A204.1 (cell line): ENCODE data around the gene HTR5A.
"Not testable (repeated sequence)": the region's sequence is repeated elsewhere in the genome, so short reads cannot be mapped to it uniquely, and the experiment has no call there.

Experiments
- FAIRE-seq: peaks from 2 replicates; lab custom pipeline; 2012; peaks lifted over from hg19 to GRCh38; lab: Jason Lieb, UNC

The HTR5A gene

DNA sequence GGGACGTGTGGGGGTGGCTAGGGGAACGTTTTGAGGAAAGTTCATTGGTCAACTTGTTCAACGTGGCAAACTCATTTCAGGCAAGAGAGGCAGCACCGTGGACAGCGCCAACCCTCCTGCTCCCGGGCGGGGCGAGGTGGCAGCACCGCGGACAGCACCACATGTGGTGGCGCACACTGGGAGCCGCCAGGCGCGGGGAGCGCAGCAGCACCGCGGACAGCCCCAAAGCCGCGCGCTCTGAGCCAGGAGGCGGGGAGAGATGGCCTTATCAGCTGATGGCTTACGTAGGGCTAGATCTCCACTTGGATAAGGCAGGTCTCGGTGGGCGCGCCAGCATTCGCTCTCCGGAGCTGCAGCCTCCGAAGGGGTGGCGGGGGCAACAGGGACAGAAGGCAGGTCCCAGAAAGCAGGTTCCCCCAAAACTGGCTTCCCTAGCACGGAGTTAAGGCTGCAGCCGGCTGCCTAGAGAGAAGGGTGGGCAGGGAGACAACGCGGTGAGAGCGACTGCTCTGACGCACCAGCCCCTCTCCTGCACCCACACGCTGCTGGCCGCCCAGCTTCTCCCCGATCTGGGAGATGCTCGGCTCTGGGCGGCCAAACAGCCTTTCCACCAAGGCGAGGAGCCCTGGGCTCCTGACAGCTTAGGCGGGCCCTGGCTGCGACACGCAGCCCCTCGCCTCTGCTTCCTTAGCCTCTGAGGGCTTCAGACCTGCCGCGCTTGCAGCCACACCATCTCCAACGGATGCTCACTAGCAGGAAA is at the start of gene HTR5A:
Gene HTR5A (plus strand): TSS at position 333 of the 760 bp plus-strand sequence. CDS start 576 bp downstream, outside the sequence.
- FAIRE-seq: no peak

DNA sequence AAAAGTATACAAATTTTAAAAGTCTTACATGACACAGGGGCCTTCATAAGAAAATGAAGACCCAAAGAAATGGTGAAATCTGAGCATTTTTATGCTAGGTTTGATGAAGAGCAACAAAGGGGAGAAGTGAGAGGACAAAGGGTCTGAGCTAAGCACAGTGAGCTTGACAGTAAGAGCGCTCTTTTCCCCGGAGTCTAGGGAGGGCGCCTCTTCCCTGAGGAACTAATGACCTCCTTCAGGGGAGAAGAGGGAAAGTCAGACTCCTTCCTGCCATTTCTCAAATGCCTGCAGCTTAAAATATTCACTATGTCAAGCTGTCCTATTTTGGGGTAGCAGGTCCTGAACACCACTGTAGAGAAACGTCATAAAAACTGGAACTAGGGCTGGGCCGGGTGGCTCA is 49.1 kb upstream of the HTR5A start:
- FAIRE-seq: no peak

DNA sequence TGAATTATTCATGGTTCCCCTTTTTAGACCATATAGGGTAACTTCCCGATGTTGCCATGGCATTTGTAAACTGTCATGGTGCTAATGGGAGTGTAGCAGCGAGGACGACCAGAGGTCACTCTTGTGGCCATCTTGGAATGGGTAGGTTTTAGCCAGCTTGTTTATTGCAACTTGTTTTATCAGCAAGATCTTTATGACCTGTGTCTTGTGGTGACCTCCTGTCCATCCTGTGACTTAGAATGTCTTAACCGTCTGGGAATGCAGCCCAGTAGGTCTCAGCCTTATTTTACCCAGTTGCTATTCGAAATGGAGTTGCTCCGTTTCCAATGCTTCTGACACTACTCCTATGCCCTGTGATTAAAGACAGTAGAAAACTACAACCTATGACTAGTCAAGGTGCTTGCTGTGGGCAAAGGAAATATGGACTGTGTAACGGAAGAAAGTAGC is 48.4 kb upstream of the HTR5A start:
- FAIRE-seq: no peak

DNA sequence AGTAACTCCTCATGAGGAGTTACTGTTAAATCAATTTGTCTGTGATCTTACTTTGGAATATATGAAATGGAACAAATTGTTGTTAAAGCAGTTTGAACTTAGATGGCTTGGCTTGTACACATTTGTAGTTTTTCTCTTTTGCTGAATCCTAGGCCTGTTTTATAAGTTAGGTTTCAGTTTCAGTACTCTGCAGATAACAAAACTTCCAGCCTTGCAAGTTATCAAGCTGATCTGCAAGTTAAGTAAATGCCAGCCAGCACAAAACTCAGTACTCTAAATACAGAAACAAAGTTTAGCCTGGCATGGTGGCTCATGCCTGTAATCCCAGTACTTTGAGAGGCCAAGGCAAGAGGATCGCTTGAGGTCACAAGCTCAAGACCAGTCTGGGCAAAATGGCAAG is 42.2 kb upstream of the HTR5A start:
- no peak for FAIRE-seq

DNA sequence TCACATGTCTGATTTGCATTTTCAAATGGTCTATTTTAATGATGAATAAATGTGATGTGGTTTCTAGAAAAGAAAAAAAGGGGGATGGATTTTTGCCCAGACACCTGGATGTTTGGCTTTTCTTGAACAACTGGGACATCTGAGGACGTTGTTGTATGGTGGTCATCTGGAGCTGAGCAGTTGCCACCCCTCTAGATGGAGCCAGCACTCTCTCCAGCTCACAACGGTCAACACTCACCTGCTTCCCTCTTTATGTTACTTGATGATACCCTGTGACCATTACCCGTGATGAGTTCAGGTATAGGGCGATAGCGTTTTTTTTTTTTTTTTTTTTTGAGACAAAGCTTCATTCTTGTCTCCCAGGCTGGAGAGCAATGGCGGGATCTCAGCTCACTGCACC is 37.1 kb upstream of the HTR5A start:
- no peak for FAIRE-seq

DNA sequence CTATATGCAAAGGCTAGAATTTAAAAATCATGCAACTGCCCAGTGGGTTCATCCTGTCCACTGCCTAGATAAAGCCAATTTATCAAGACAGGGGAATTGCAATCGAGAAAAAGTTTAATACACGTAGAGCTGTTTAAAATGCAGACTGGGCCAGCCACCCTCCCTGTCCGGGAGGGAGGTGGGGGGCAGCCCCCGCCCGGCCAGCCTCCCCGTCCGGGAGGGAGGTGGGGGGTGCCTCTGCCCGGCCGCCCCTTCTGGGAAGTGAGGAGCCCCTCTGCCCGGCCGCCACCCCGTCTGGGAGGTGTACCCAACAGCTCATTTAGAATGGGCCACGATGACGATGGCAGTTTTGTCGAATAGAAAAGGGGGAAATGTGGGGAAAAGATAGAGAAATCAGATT is 35.6 kb upstream of the HTR5A start:
- FAIRE-seq: not testable (repeated sequence)

DNA sequence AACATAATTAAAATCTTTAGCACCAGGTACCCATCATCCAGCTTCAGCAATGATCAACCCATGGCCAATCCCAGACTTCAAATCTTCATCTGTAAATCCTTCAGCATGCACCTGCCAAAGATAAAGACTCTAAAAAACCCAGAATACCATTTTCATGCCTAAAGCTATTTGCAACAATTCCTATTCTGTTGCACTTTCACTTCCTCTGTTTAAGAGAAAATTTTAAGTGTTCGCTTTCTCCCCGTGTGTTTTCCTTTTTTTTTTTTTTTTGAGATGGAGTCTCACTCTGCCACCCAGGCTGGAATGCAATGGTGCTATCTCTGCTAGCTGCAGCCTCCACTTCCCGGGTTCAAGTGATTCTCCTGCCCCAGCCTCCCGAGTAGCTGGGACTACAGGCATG is 31.8 kb upstream of the HTR5A start:
- FAIRE-seq: no peak

DNA sequence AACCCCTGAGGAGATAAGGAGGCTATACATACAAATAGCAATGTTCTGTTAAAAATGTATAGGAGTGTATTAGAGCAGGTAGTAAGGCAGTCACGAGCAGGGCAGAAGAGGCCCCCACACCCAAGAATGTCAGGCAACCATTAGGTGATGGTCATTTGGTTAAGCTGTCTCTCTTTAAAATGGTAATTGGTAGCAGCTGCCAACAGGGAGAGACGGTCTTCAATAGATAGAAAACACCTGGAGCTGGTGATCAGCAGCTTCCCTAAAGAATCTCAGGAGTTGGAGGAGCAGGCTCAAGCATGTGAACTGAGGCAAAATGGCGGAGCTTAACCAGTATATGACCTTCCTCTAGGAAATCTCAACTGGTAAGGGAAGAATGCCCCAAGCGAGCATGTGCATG is 26.4 kb upstream of the HTR5A start:
- FAIRE-seq: no peak

DNA sequence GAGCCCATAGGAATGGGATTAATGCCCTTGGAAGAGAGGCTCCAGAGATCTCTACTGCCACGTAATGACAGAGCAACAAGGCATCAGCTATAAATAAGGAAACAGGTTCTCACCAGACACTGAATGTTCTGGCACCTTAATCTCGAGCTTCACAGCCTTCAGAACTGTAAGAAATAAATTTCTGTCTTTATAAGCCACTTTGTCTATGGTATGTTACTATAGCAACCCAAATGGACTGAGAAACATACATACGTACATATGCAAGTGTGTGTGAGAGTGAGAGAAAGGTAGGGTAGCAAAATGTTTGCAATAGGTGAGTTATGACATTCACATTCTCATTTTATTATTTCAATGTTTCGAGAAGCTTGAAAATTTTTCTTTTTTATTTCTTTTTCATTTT is 22.1 kb upstream of the HTR5A start:
- FAIRE-seq: no peak

DNA sequence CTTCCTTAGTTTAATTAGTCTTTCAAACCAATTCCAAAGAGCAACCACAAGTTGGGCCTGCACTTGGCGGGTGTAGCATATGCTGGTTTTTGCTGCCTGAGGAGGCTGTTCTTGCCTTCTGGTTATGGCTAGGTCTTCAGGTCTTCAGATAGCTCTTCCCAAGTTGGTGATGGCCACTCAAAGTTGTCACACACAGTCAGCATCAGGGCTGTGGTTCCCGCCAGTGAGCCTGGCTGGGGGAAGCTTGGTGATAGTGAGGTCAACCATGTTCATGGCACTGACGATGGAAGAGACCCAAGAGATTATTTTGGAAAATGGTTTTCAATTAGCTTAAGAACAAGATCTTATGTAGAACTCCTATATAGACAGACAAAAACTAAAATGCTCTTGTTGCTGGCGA is 18.8 kb upstream of the HTR5A start:
- no peak for FAIRE-seq

DNA sequence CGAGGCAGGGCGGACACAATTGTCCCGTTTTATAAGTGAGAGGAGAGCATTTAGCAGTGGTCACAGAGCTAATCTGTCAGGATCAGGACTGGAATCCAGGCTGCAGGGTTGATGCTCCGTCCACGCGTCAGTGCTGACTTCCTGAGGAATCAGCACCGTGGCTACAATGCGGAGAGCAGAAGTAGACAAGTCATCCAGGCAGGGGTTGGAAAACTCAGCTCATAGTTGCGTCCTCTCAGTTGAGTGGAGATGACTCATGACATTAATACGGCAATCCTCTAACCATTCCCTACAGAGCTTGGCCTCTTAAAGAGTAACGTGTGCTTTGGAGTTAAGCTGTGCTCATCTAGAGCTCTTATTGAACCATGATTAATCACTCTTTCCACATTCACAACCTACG is 17.1 kb upstream of the HTR5A start:
- peak; percentile 78 for FAIRE-seq

DNA sequence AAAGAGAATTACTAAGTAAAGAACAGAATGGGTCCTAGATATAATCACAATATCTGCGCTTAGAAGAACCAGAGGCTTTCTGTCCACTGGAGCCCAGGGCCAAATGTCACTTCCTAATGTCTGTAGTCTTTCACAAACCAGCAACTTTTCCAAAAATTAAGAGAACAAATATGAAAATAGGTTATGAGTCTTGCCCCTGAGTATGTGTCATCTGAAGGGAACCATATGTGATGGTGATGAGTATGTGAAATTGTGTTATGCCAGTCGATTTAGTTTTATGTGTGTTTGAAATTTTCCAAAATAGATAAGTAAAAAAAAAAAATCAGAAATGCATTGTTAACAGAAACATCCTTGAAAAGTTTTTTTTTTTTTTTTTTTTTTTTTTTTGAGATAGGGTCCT is 15.4 kb upstream of the HTR5A start:
- FAIRE-seq: no peak

DNA sequence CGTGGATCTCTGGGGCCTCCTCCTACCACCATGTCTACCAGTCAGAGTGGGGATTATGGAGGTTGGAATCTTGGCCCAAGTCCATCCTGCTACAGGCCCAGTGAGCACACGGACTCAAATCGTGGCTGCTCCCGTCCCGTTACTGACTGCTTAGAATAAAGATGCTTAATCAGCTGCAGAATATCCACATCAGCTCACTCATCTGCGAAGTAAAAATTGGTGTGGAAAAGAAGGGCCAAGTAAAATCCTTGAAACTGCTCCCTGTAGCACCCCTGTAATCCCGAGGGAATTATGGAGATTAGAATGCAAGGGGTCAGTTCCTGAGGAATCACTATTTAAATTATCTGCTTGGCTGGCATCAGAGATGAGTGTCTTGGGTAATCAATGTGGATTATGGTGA is 13.0 kb upstream of the HTR5A start:
- no peak for FAIRE-seq

DNA sequence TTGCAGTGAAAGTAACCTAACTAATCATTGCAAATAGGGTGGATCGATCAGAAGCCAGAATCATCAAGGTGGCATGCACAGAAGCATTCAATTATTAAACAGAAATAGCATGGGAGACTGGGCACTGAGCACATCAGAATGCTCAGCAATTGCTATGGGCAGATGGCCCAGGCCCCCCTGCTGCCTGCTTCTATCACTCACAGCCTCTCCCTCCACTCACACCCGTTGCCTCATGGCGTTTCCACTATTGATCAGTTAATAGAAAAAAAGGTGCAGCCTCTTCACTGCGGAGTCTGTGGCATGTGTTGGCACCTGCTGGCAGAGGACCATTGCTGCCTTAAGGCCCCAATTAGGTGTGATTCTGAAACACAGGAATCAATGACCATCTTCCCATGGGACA is 11.2 kb upstream of the HTR5A start:
- FAIRE-seq: no peak

DNA sequence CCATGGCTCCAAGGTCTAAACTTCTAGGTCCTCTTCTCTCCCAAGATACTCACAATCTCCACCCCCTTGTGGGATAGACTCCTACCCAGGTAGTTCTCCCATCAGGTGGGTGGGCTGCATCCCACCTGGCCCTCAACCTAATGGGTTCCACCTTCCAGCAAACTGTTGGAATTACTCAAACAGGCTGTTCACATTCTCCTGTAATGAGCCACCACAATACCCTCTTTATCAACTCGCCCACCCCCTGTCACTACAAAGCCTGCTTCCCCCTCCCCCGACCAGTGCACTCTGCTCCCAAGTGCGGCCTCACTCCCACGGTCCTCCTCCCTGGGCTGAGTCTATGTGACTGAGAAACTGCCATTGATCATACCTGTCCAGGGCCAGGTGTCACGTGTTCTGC is 10.4 kb upstream of the HTR5A start:
- no peak for FAIRE-seq

DNA sequence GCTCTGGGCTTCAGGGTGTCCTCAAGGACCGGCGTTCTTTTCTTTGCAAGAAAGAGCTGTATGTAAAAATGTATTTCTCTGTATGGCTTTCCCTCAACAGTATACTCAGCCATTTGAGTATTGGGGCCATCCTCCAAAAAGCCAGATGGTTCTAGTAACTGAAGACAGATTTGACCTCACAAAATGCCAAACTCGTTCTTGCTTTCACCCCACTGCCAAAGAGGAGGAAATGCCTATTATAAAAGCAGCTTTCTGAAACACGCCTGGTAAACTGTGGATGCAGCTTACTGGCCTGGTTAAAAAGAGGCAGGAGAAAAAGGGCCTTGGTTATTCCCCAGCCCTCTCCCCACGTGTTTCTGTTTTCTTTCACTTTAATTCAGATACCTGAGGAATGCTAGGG is 7.7 kb upstream of the HTR5A start:
- no peak for FAIRE-seq

DNA sequence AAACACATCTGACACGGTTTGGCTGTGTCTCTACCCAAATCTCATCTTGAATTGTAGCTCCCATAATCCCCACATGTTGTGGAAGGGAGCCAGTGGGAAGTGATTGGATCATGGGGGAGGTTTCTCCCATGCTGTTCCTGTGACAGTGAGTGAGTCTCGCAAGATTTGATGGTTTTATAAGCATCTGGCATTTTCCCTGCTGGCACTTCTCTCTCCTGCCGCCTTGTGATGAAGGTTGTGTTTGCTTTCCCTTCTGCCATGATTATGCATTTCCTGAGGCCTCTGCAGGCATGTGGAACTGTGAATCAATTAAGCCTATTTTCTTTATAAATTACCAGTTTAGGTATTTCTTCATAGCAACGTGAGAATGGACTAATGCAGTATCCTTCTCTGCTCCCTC is 5.9 kb upstream of the HTR5A start:
- no peak for FAIRE-seq

DNA sequence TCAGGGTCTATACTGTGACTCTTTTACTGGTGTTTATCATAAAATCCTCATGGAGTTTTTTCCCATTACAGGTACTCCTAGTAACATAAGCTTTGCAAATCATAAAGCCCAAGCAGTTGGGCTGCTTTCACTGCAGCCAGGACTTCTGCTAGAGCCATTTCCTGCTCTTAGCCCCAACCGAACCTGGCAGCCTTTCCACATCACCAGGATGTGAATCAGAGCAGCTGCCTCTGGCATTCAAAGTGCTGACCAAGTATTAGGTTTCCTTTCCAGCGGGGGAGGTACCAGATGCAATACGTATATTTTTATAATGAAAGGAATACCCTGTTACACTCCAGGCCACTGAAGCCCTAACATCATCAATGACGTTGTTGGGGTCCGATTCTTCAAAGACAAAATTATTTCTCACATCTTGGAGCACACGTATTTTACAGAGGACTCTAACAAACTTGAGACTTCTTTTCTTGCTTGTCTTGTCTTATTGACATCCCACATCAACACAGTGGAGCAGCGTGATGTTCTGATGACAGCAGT is 3.6 kb upstream of the HTR5A start:
- FAIRE-seq: no peak

DNA sequence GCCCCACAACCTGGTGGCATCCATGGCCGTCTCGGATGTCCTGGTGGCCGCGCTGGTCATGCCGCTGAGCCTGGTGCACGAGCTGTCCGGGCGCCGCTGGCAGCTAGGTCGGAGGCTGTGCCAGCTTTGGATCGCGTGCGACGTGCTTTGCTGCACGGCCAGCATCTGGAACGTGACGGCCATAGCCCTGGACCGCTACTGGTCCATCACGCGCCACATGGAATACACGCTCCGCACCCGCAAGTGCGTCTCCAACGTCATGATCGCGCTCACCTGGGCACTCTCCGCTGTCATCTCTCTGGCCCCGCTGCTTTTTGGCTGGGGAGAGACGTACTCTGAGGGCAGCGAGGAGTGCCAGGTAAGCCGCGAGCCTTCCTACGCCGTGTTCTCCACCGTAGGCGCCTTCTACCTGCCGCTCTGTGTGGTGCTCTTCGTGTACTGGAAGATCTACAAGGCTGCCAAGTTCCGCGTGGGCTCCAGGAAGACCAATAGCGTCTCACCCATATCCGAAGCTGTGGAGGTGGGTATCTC is 1.1 kb downstream of the HTR5A start:
- FAIRE-seq: no peak

DNA sequence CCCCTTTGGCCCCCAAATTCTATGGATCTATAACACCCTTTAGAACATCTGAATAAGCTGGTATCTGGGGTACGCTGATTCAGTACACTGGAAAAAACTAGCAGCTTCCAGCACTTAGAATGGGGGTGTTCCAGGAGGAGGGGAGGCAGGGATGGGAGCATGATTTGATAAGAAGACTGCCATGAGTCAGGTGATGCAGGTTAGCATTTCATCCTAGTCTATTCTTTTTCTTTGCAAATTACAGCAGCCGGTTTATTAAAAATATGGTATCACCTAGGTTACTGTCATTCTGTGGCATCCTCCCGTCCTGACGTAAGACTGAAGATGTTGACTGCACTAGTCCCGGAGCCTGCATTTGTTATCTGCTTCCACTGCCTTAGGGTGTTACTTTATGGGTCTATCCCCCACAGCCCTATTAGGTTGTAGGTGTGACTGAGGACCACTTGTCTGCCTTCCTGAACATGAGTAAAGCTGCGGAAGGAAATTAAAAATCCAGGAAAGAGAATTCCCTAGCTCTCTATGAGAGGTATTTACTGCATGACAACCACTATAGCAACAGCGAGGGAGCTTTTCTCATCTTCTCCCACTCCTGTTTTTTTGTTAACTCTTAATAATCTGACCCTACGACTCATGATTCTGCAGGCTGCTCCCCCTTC is 1.9 kb downstream of the HTR5A start:
- FAIRE-seq: no peak

DNA sequence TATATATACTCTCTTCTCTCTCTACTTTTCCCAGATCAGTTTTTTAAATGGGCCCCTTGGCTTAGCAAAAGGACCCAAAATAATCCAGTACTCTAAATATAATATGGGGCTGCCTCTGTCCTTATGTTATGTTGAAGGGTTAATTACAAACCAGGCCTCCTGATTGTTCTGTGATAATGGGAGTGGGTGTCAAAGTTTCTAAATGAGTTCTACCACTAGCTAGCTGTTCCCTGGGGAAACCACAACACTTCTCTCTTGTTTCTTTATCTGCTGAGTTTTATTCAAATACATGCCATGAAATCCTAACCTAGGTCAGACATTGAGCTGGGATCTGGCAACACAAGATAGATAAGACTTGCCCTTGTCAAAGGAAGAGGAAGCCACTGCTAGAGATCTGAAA is 3.8 kb downstream of the HTR5A start:
- FAIRE-seq: no peak

DNA sequence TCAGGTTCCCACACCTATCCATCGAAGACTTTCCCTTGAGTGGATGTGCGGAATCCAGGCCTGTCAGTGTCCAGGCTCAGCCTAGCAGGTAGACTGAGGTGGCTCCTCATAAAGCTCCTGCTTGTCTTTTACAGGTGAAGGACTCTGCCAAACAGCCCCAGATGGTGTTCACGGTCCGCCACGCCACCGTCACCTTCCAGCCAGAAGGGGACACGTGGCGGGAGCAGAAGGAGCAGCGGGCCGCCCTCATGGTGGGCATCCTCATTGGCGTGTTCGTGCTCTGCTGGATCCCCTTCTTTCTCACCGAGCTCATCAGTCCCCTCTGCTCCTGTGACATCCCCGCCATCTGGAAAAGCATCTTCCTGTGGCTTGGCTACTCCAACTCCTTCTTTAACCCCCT is 13.9 kb downstream of the HTR5A start:
- no peak for FAIRE-seq

DNA sequence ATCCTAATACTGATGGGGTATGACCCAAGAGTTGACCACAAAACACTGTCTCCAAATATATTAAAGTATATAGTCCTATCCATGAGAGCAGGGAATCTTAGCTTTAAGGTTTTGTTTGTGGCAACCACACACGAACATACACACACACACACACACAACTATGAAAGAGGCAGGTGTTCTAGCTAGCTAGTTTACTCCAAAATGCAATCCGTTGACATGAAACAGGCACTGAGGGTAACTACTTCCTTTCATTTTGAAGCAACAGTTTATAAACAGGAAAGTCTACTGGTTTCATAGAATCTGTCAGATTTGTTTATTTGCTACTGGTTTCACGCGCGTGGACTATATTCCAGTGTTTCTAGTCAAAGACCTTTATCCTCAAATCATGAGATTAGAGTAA is 14.8 kb downstream of the HTR5A start:
- FAIRE-seq: no peak

DNA sequence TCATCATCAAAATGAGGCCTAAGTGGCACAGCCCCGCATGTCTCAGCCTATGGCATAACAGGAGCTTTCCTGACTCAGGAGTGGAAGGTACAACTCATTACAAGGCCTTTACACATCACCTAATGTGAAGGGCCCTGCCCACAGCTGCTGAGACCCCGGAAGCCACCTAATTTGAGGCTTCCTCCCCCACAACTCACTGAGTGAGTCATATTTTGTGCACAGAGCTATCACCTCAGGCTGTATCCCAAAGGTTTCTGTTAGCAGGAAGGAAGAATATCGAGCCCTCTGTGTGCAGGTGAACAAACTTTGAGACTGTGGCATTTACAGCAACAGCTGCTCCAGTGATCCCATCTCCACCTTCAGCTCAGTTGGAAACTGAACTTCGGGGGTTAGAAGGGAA is 20.6 kb downstream of the HTR5A start:
- no peak for FAIRE-seq
